GM11168 (cell line): ENCODE measurements around the gene GPR146.

Source experiments
- in situ Hi-C: fragments of 300-500 bp; cut with MboI; formaldehyde crosslinking; loops from one replicate; pipeline ENCODE4 v1.12.0; 2022; ENCODE audit warnings: low sequenced_read_pairs; ENCODE audit not compliant: unreplicated experiment

GPR146 gene

GRCh38 chr7:1101563-1102431 lies 57.5 kb downstream of the GPR146 start:
- in situ Hi-C loops, result no loop called here

GRCh38 chr7:1103009-1103788 lies 58.9 kb downstream of the GPR146 start:
- in situ Hi-C loops, result no loop called here

- in situ Hi-C loops, result no loop called here
Measured at GRCh38 chr7:1103789-1104515, 59.6 kb downstream of the GPR146 start.

- in situ Hi-C loops, result no loop called here
Measured at GRCh38 chr7:1104516-1105179, 60.3 kb downstream of the GPR146 start.

- in situ Hi-C loops, result no loop called here
Measured at GRCh38 chr7:1105189-1105588, 60.8 kb downstream of the GPR146 start.

- in situ Hi-C loops, result no loop called here
Measured at GRCh38 chr7:1106063-1106792, 61.9 kb downstream of the GPR146 start.

GRCh38 chr7:1106793-1107421 lies 62.6 kb downstream of the GPR146 start:
- in situ Hi-C loops, result no loop called here

- in situ Hi-C loops, result no loop called here
Measured at GRCh38 chr7:1108264-1108920, 64.0 kb downstream of the GPR146 start.
